GM19035 (cell line): Measurements from ENCODE around the gene IP6K3.

ENCODE experiments used
- ATAC-seq: cut with Tn5 transposase; IDR thresholded peaks from one replicate; pipeline ENCODE4 v1.9.1; 2021; ENCODE audit not compliant: unreplicated experiment

Gene IP6K3

GRCh38 chr6:33761922-33762629 lies 15.4 kb upstream of the IP6K3 start:
- no peak for ATAC-seq

GRCh38 chr6:33761581-33761921 lies 14.8 kb upstream of the IP6K3 start:
- ATAC-seq: no peak

GRCh38 chr6:33759887-33760629 lies 13.4 kb upstream of the IP6K3 start:
- no peak for ATAC-seq

GRCh38 chr6:33758815-33759216 lies 12.1 kb upstream of the IP6K3 start:
- ATAC-seq: no peak

GRCh38 chr6:33757906-33758305 lies 11.2 kb upstream of the IP6K3 start:
- no peak for ATAC-seq

GRCh38 chr6:33757113-33757512 lies 10.4 kb upstream of the IP6K3 start:
- ATAC-seq: no peak

- ATAC-seq: no peak
These were observed 9.7 kb upstream of the IP6K3 start for GRCh38 chr6:33756211-33756954.

- no peak for ATAC-seq
These were observed 8.6 kb upstream of the IP6K3 start for GRCh38 chr6:33755070-33755869.

- ATAC-seq: no peak
These were observed 7.5 kb upstream of the IP6K3 start for GRCh38 chr6:33754222-33754621.

GRCh38 chr6:33752646-33753015 lies 5.9 kb upstream of the IP6K3 start:
- no peak for ATAC-seq

- no peak for ATAC-seq
These were observed 5.3 kb upstream of the IP6K3 start for GRCh38 chr6:33751771-33752645.

GRCh38 chr6:33750244-33750991 lies 3.7 kb upstream of the IP6K3 start:
- ATAC-seq: no peak

GRCh38 chr6:33749401-33749800 lies 2.7 kb upstream of the IP6K3 start:
- no peak for ATAC-seq

GRCh38 chr6:33748841-33749240 lies 2.1 kb upstream of the IP6K3 start:
- no peak for ATAC-seq

- ATAC-seq: no peak
These were observed 1.1 kb upstream of the IP6K3 start for GRCh38 chr6:33747823-33748222.

- ATAC-seq: no peak
These were observed 587 bp downstream of the IP6K3 start for GRCh38 chr6:33746036-33746600.

GRCh38 chr6:33745548-33745947 lies 1.2 kb downstream of the IP6K3 start:
- no peak for ATAC-seq

- no peak for ATAC-seq
These were observed 1.7 kb downstream of the IP6K3 start for GRCh38 chr6:33744895-33745546.
